ENCODE measurements around the gene KCNJ14. TPM values are rescaled to one million over a fixed set of nuclear protein-coding genes. Genes with fewer than 3 reads are reported as not detected.
A peak's percentile ranks its signal among the peaks of the same experiment; 100 is the strongest.

Gene KCNJ14
- total and polyA plus RNA-seq, 4 experiments from 2014 or later: 0.18 to 3.6 (median 1.3) TPM

DNA sequence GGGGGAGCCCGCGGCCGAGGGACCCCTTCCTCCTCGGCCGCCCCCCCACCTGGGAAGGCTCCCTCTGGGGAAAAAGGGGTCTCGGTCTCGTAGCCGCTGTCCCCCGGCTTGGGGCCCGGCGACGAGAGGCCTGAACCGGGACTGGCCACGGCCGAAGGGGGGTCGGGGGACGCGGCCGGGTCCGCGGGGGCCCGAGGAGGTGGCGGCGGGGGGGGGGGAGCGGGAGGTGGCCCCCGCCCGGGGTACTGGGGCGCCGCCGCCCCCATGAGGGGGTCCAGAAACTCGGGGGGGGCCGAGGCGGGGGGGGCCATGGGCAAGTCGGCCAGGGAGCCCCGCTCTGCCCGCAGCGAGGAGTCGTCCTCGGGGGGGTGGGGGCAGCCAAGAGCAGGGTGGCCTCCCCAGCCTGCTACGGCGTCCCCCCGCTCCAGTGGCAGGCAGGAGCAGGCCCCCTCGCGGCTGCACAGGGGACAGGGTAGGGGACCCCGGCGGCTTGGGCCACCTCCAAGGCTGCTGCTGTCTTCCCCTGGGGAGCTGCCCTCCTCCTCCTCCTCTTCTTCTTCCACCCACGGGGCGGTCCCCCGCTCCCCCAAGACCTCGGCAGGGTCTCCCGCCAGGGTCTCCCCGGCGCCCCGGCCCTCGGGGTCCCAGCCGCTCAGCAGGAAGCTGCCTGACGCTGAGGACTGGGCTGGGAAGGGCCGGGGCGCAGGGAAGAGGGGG, 43.4 kb downstream of the KCNJ14 start:
- H3K36me3 Mint-ChIP-seq: no peaks in the 10 kb centered on the region
- intact Hi-C loops (cut with micrococcal nuclease): no loop called here
- H3K4me3 Mint-ChIP-seq: no peak overlapping the region
- H3K9me3 Mint-ChIP-seq: peaks cover 0 to 5% (median 0%) of the 10 kb centered on the region in 8 donors
- peaks cover 20% of the 10 kb centered on the region for H3K4me1 ChIP-seq (ENCODE audit: insufficient read depth, low read length)
- no peak overlapping the region for H3K27ac ChIP-seq (ENCODE audit: low read depth, low read length)
- H3K27me3 Mint-ChIP-seq: peaks cover 18 to 22% of the 10 kb centered on the region in 2 donors
- H3K9me3 ChIP-seq (ENCODE audit: control insufficient read depth in 1 of 2, low read length in 2 of 2): no peaks in the 10 kb centered on the region
- H3K36me3 ChIP-seq (ENCODE audit: insufficient read depth, low read length): no peaks in the 10 kb centered on the region
- no peak for DNase-seq
- no peak overlapping the region for H3K4me3 ChIP-seq (ENCODE audit: low read length in 2 of 2)
- ChIA-PET POLR2A (ENCODE audit: partially characterized antibody) (interaction anchor here (1.3 kb wide), 1 partner anchor 19 kb away, joined by 3 read pairs; no protein-coding TSS in a partner anchor), CTCF (ENCODE audit: partially characterized antibody) (no interaction called here)
- no peak overlapping the region for H3K27ac Mint-ChIP-seq
- peaks cover 9 to 35% (median 21%) of the 10 kb centered on the region in 4 donors for H3K4me1 Mint-ChIP-seq
- peaks cover 5% of the 10 kb centered on the region for H3K27me3 ChIP-seq (ENCODE audit: insufficient read depth, low read length)

DNA sequence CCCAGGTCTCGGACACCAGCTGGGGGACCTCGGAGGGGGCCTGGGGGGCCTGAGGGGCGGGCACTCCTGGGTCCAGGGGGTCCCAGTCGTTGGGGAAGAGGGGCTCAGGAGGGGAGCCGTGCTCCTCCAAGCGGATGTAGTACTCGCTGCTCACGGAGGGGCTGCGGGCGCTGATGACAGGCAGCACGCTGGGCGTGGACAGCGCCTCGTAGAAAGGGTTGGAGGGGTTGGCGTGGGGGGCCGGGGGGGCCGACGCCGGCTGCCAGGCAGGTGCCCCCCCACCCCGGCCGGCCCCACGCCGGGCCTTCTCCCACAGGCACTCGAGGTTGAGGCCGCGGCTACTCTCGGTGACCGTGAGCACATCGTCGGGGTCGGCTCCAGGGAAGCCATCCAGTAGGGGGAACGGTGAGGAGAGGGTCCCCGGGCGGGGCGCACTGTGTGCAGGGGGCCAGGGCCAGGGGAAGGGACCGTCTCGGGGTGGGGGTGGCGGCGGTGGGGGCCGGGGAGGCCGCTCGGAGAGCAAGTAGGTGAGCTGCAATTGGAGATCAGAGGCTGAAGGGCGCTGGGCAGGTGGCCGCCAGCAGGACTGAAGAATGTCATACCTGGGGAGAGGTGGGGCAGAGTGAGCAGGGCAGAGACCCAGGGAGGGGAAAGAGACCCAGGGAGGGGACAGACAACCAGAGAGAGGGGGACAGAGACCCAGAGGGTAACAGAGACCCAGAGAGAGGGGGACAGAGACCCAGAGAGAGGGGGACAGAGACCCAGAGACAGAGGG, 44.1 kb downstream of the KCNJ14 start:
- ChIA-PET CTCF (ENCODE audit: partially characterized antibody) (no interaction called here), POLR2A (ENCODE audit: partially characterized antibody) (interaction anchor here (1.3 kb wide), 1 partner anchor 20 kb away, joined by 3 read pairs; no protein-coding TSS in a partner anchor)
- H3K36me3 ChIP-seq (ENCODE audit: insufficient read depth, low read length): no peaks in the 10 kb centered on the region
- no peak overlapping the region for H3K27ac ChIP-seq (ENCODE audit: low read depth, low read length)
- H3K27me3 ChIP-seq (ENCODE audit: insufficient read depth, low read length): peaks cover 5% of the 10 kb centered on the region
- peak overlapping the region in 1 of 7 donors; percentile 17 for H3K27ac Mint-ChIP-seq
- peak overlapping the region in 1 of 8 donors; percentile 46 for H3K4me3 Mint-ChIP-seq
- H3K4me1 ChIP-seq (ENCODE audit: insufficient read depth, low read length): peaks cover 13% of the 10 kb centered on the region
- peaks cover 7 to 32% (median 18%) of the 10 kb centered on the region in 4 donors for H3K4me1 Mint-ChIP-seq
- no peaks in the 10 kb centered on the region for H3K9me3 ChIP-seq (ENCODE audit: control insufficient read depth in 1 of 2, low read length in 2 of 2)
- H3K4me3 ChIP-seq (ENCODE audit: low read length in 2 of 2): no peak overlapping the region
- no peaks in the 10 kb centered on the region for H3K36me3 Mint-ChIP-seq
- H3K27me3 Mint-ChIP-seq: peaks cover 13 to 20% of the 10 kb centered on the region in 2 donors
- intact Hi-C loops (cut with micrococcal nuclease): no loop called here
- peaks cover 0 to 3% (median 0%) of the 10 kb centered on the region in 8 donors for H3K9me3 Mint-ChIP-seq
- no peak for DNase-seq

DNA sequence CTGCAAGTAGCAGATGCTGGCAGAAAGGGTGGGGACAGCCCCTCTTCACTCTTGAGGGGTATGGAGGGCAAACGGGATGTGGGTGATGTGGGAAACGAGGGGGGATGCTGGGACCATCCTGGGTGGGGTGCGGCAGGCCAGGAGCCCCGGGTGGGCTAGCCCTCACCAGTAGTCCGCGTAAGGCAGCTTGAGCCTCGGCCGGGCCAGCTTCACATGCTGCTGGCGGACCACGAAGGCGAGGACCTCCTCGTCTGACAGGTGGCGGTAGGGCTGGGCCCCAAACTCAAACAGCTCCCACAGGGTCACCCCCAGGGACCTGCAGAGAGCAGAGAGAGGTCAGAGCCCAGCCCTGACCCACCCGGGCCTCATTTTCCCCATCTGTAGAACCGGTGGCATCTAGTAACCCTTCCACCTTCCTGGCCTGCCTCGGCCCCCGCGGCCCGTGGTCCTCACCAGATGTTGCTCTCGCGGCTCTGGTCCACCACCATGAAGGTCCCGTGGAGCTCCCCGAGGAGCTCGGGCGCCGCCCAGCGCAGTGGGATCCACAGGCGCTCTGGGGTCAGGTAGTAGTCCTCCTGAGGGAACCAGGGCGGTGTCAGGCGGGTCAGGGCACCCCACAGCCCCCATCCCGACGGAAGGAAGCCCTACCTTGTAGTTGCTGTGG, 45.6 kb downstream of the KCNJ14 start:
- H3K4me1 ChIP-seq (ENCODE audit: insufficient read depth, low read length): peaks cover 13% of the 10 kb centered on the region
- no peak overlapping the region for H3K4me3 ChIP-seq (ENCODE audit: low read length in 2 of 2)
- Mint-ChIP-seq H3K4me3 (peak overlapping the region; percentile 20 to 82 (median 76)), H3K27ac (peak overlapping the region in 4 of 7 donors; percentile 48 to 80 (median 75)), H3K36me3 (no peaks in the 10 kb centered on the region), H3K4me1 (peaks cover 5 to 28% (median 14%) of the 10 kb centered on the region in 4 donors), H3K9me3 (peaks cover 0 to 3% (median 0%) of the 10 kb centered on the region in 8 donors), H3K27me3 (peaks cover 4 to 10% of the 10 kb centered on the region in 2 donors)
- H3K36me3 ChIP-seq (ENCODE audit: insufficient read depth, low read length): no peaks in the 10 kb centered on the region
- ChIA-PET CTCF (ENCODE audit: partially characterized antibody) (interaction anchor here (1.7 kb wide), 1 partner anchor 11 kb away, joined by 10 read pairs; no protein-coding TSS in a partner anchor), POLR2A (ENCODE audit: partially characterized antibody) (interaction anchor here (0.5 to 1.2 kb wide), 3 partner anchors 12 to 928 kb away, joined by 3 to 4 read pairs (median 3); partner anchors contain the start of gene ZNF541)
- H3K27ac ChIP-seq (ENCODE audit: low read depth, low read length): no peak overlapping the region
- intact Hi-C loops (cut with micrococcal nuclease): no loop called here
- DNase-seq: no peak
- peaks cover under 1% of the 10 kb centered on the region for H3K27me3 ChIP-seq (ENCODE audit: insufficient read depth, low read length)
- no peaks in the 10 kb centered on the region for H3K9me3 ChIP-seq (ENCODE audit: control insufficient read depth in 1 of 2, low read length in 2 of 2)

DNA sequence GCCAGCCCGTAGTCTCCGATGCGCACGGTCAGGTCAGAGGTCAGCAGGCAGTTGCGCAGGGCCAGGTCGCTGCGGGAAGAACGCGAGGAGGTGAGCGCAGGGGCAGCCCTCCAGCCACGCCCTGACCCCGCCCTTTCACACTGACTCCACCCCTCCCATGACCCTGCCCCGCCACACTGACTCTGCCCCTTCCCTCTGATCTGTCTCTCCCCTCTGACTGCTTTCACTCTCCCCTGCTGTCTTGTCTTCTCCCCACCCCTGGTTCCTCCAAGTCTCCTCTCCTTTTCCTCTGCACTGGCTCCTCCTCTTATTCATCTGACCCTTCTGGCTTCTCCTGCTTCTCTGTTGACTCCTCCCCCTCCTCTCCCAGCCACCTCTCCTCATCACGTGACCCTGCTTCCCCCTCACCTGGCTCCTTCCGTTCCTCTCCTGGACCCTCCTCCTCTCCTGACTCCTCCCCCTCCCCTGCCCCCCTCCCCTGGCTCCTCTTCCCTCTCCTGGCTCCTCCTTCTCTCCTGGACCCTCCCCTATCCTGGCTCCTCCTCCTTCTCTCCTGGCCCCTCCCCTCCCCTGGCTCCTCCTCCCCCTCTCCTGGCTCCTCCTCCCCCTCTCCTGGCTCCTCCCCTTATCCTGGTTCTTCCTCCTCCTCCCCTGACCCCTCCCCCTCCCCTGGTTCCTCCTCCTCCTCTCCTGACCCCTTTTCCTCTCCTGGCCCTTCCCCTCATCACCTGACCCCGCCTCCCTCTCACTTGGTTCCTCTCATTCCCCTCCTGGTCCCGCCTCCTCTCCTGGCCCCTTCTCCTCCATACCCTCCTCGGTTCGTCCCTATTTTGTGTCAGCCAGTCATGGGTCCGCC, 46.3 kb downstream of the KCNJ14 start:
- ChIA-PET CTCF (ENCODE audit: partially characterized antibody) (interaction anchor here (1.2 to 1.7 kb wide), 4 partner anchors 12 to 87 kb away, joined by 3 to 11 read pairs (median 8); no protein-coding TSS in a partner anchor), POLR2A (ENCODE audit: partially characterized antibody) (interaction anchor here (0.9 to 1.5 kb wide), 4 partner anchors 8 to 83 kb away, joined by 3 to 10 read pairs (median 5); no protein-coding TSS in a partner anchor)
- Mint-ChIP-seq H3K27ac (peak overlapping the region in 6 of 7 donors; percentile 48 to 87 (median 78)), H3K36me3 (peaks cover 0 to 2% of the 10 kb centered on the region in 2 donors), H3K27me3 (peaks cover 4 to 10% of the 10 kb centered on the region in 2 donors), H3K4me3 (peak overlapping the region; percentile 22 to 82 (median 76)), H3K4me1 (peaks cover 5 to 27% (median 14%) of the 10 kb centered on the region in 4 donors), H3K9me3 (peaks cover 0 to 3% (median 0%) of the 10 kb centered on the region in 8 donors)
- Histone ChIP-seq H3K4me3 (ENCODE audit: low read length in 2 of 2) (no peak overlapping the region), H3K27ac (ENCODE audit: low read depth, low read length) (peak overlapping the region; percentile 26), H3K9me3 (ENCODE audit: control insufficient read depth in 1 of 2, low read length in 2 of 2) (no peaks in the 10 kb centered on the region), H3K4me1 (ENCODE audit: insufficient read depth, low read length) (peaks cover 13% of the 10 kb centered on the region), H3K27me3 (ENCODE audit: insufficient read depth, low read length) (no peaks in the 10 kb centered on the region), H3K36me3 (ENCODE audit: insufficient read depth, low read length) (no peaks in the 10 kb centered on the region)
- peak; percentile 68 to 82 (median 76) for DNase-seq
- intact Hi-C loops (cut with micrococcal nuclease): loop anchor here (1.0 kb wide), 1 partner anchor 8 kb away; no protein-coding TSS in a partner anchor

DNA sequence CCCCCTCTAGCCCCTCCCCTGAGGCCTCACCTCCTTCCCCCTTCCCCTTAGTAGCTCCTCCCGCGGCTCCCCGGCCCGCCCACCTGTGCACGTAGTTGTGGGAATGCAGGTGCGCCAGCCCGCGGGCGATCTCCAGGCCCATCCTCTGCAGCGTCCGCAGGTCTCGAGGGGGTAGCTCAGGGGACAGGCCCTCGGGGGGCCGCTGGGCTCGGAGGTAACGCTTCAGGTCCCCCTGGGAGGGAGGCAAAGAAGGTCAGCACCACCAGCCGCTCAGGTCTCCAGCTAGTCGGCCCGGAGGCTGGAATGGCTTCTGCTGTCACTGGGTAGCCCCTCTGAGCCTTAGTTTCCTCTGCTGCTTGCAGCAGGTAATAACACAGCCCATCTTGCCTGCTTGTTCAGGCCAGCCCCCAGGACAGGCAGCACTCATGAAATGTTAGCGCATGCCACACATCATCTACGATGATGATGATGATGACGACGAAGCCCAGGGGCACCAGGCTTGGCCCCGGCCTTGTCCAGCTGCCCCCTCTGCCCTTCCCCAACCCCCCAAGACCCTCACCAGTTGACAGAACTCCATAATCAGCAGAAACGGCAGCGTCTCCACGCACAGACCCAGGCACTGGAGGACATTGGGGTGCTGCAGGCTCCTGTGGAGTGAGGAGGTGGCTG, 47.1 kb downstream of the KCNJ14 start:
- Mint-ChIP-seq H3K9me3 (no peaks in the 10 kb centered on the region), H3K4me3 (peak overlapping the region in 5 of 8 donors; percentile 40 to 80 (median 58)), H3K27me3 (peaks cover 0 to 6% of the 10 kb centered on the region in 2 donors), H3K27ac (peak overlapping the region; percentile 21 to 62 (median 48)), H3K4me1 (peaks cover 5 to 22% (median 12%) of the 10 kb centered on the region in 4 donors), H3K36me3 (peaks cover under 1 to 4% of the 10 kb centered on the region in 2 donors)
- ChIA-PET POLR2A (ENCODE audit: partially characterized antibody) (interaction anchor here (0.8 to 1.5 kb wide), 4 partner anchors 9 to 87 kb away, joined by 3 to 10 read pairs (median 4); no protein-coding TSS in a partner anchor), CTCF (ENCODE audit: partially characterized antibody) (interaction anchor here (1.2 to 1.3 kb wide), 3 partner anchors 12 to 87 kb away, joined by 3 to 11 read pairs (median 5); no protein-coding TSS in a partner anchor)
- Histone ChIP-seq H3K9me3 (ENCODE audit: control insufficient read depth in 1 of 2, low read length in 2 of 2) (no peaks in the 10 kb centered on the region), H3K4me3 (ENCODE audit: low read length in 2 of 2) (no peak overlapping the region), H3K27ac (ENCODE audit: low read depth, low read length) (peak overlapping the region; percentile 26), H3K4me1 (ENCODE audit: insufficient read depth, low read length) (peaks cover 13% of the 10 kb centered on the region), H3K36me3 (ENCODE audit: insufficient read depth, low read length) (no peaks in the 10 kb centered on the region), H3K27me3 (ENCODE audit: insufficient read depth, low read length) (no peaks in the 10 kb centered on the region)
- DNase-seq: peak in 1 of 5 donors; percentile 88
- intact Hi-C loops (cut with micrococcal nuclease): loop anchor here (1.0 kb wide), 1 partner anchor 9 kb away; no protein-coding TSS in a partner anchor
